HepG2 (cell line): ENCODE measurements around the gene RPAP3. TPM values are rescaled to one million over a fixed set of nuclear protein-coding genes. Genes with fewer than 3 reads are reported as not detected.

Experiments used
- ATAC-seq: fragments of 200-7000 bp; cut with Tn5 transposase; 3 replicates; pipeline ENCODE4 v1.9.1; 2020; ENCODE audit warnings: mild to moderate bottlenecking, moderate library complexity
- BruUV-seq: library from RNA; stranded (reverse); fragments of 400-500 nt; replicated peaks from 2 replicates; lab custom pipeline; 2021; lab: Mats Ljungman, UMichigan
- CTCF ChIA-PET: fragments of 300-600 bp; formaldehyde crosslinking; extraction: SDS; loops from one replicate; lab custom pipeline; 2021; ENCODE audit warnings: low total read pairs, inconsistent platforms, low intra/inter-chr PET ratio; lab: Yijun Ruan, JAX
- POLR2A ChIA-PET: fragments of 350-600 bp; sonication (Branson Sonifier 250); formaldehyde crosslinking; loops from one replicate; lab custom pipeline; 2020; ENCODE audit warnings: antibody characterized with exemption, inconsistent platforms; lab: Yijun Ruan, JAX
- DNase-seq: peaks from one replicate; pipeline ENCODE4 v3.0.0-alpha.2; 2015; ENCODE audit warnings: low spot score
- FAIRE-seq: peaks from 3 replicates; lab custom pipeline; 2011; peaks lifted over from hg19 to GRCh38; lab: Jason Lieb, UNC
- H2AFZ ChIP-seq: one replicate; pipeline ENCODE4 v1.6.1; 2011; ENCODE audit warnings: low read length, inconsistent platforms
- H3K27ac ChIP-seq: fragments of 300-600 bp; 3 replicates; pipeline ENCODE4 v1.8.0; 2011; ENCODE audit warnings: mixed run types, mild to moderate bottlenecking, mixed read lengths, low read length, inconsistent platforms; ENCODE audit not compliant: insufficient read depth; ENCODE audit errors: extremely low read length
- H3K27me3 ChIP-seq, 2 experiments: fragments of 200-600 bp in 1 of 2; 2 replicates in 1 of 2; 3 replicates in 1 of 2; pipeline versions ENCODE4 v1.6.0 to v1.8.0; 2011; ENCODE audit warnings: low read length in 2 of 2, mild to moderate bottlenecking in 2 of 2, moderate library complexity in 2 of 2, inconsistent platforms in 1 of 2; ENCODE audit not compliant: insufficient read depth in 2 of 2, control insufficient read depth in 1 of 2
- H3K36me3 ChIP-seq, 2 experiments: fragments of 200-600 bp in 1 of 2; replicated peaks in 1 of 2; 2 replicates in 1 of 2; 3 replicates in 1 of 2; pipeline versions ENCODE4 v1.5.1 to v1.8.0; 2011; ENCODE audit warnings: low read length in 2 of 2, inconsistent platforms in 1 of 2; ENCODE audit not compliant: insufficient read depth in 2 of 2, control insufficient read depth in 1 of 2
- H3K4me1 ChIP-seq: 2 replicates; pipeline ENCODE4 v1.5.1; 2012; ENCODE audit warnings: low read length, inconsistent platforms; ENCODE audit not compliant: insufficient read depth
- H3K4me2 ChIP-seq: 2 replicates; pipeline ENCODE4 v1.6.0; 2011; ENCODE audit warnings: low read depth, low read length, inconsistent platforms
- H3K4me3 ChIP-seq, 3 experiments: fragments of 200-600 bp in 1 of 3; sonication (generic), shearing (Covaris generic) in 1 of 3; replicated peaks in 1 of 3; 2 replicates each; pipeline ENCODE4 v1.5.1; 2011 to 2016; ENCODE audit warnings: low read length in 3 of 3, inconsistent platforms in 2 of 3, low read depth in 2 of 3, mild to moderate bottlenecking in 2 of 3, control low read depth in 1 of 3, mixed read lengths in 1 of 3; ENCODE audit not compliant: insufficient read depth in 1 of 3
- H3K79me2 ChIP-seq: one replicate; pipeline ENCODE4 v1.6.1; 2011; ENCODE audit warnings: low read length, inconsistent platforms; ENCODE audit not compliant: insufficient read depth
- H3K9ac ChIP-seq: 2 replicates; pipeline ENCODE4 v1.6.0; 2011; ENCODE audit warnings: mild to moderate bottlenecking, low read depth, low read length, inconsistent platforms; ENCODE audit not compliant: insufficient read depth
- H3K9me3 ChIP-seq: 2 replicates; pipeline ENCODE4 v1.5.1; 2012; ENCODE audit warnings: mild to moderate bottlenecking, low read length
- H4K20me1 ChIP-seq: 2 replicates; pipeline ENCODE4 v1.6.0; 2011; ENCODE audit warnings: inconsistent platforms, mild to moderate bottlenecking, low read length, moderate library complexity; ENCODE audit not compliant: insufficient read depth
- E2F2 ChIP-seq: sonication (generic); formaldehyde crosslinking; IDR thresholded peaks from 2 replicates; pipeline ENCODE4 v1.4.0; 2020; ENCODE audit warnings: missing genetic modification reagents, borderline replicate concordance
- SNAPC4 ChIP-seq: sonication (generic); formaldehyde crosslinking; IDR thresholded peaks from 2 replicates; pipeline ENCODE4 v1.4.0; 2020; ENCODE audit warnings: mild to moderate bottlenecking, missing genetic modification reagents
- ZBTB1 ChIP-seq: sonication (generic); formaldehyde crosslinking; IDR thresholded peaks from 2 replicates; pipeline ENCODE4 v1.4.0; 2020; ENCODE audit warnings: missing genetic modification reagents, borderline replicate concordance
- ZNF841 ChIP-seq: sonication (generic); formaldehyde crosslinking; IDR thresholded peaks from 2 replicates; pipeline ENCODE4 v1.8.1; 2023; ENCODE audit warnings: missing genetic modification reagents, borderline replicate concordance
- ZSCAN29 ChIP-seq: sonication (generic); formaldehyde crosslinking; conservative IDR thresholded peaks from 2 replicates; pipeline ENCODE4 v1.4.0; 2020; ENCODE audit warnings: mild to moderate bottlenecking, missing genetic modification reagents
- WGBS: methylation state at CpG from one replicate; pipeline ENCODE4 v1.1.6; 2017; ENCODE audit warnings: low lambda C conversion rate; 5-methylcytosine and 5-hydroxymethylcytosine counted together
- in situ Hi-C: cut with HindIII; loops from 2 replicates; pipeline ENCODE4 v1.10.0; 2017; ENCODE audit warnings: low pct_unique_long_range_greater_than_20kb; ENCODE audit not compliant: extremely low pct_ligation_motif_present
- intact Hi-C: fragments of 100-400 bp; cut with micrococcal nuclease; formaldehyde crosslinking; loops from one replicate; pipeline ENCODE4 v1.10.0; 2022; ENCODE audit not compliant: unreplicated experiment
- polyA plus RNA-seq, 8 experiments: library from polyadenylated mRNA; depleted of rRNA in 3 of 8; stranded (reverse) in 7 of 8; unstranded in 1 of 8; fragments of >200 nt; fragmentation: Illumina TruSeq in 4 of 8; extraction: Trizol in 4 of 8; gene quantifications; 2 replicates each; pipeline versions ENCODE4 v1.2.1 to v1.2.3, GENCODE V29; 2011 to 2016; ENCODE audit warnings: low read depth in 4 of 8, missing spikeins in 1 of 8, mixed read lengths in 1 of 8; ENCODE audit not compliant: insufficient read depth in 1 of 8
- total RNA-seq, 5 experiments: library from RNA; depleted of rRNA; stranded (reverse); fragments of >200 nt; fragmentation: Illumina TruSeq; extraction: Trizol; gene quantifications; 2 replicates each; pipeline ENCODE4 v1.2.3, GENCODE V29; 2016; ENCODE audit warnings: low read depth in 1 of 5
- TF ChIP-seq, protein P1 (sequence below): sonication (generic); formaldehyde crosslinking; IDR thresholded peaks from 2 replicates; pipeline ENCODE4 v1.5.0; 2020; ENCODE audit warnings: mild to moderate bottlenecking, missing genetic modification reagents, borderline replicate concordance
- TF ChIP-seq, protein P2 (sequence below): IDR thresholded peaks from 2 replicates; pipeline ENCODE4 v1.6.1; 2012; ENCODE audit warnings: low read depth, low read length, improper control_type of control experiment
- TF ChIP-seq, protein P3 (sequence below): sonication (generic); formaldehyde crosslinking; IDR thresholded peaks from 2 replicates; pipeline ENCODE4 v1.5.1; 2020; ENCODE audit warnings: missing genetic modification reagents, mild to moderate bottlenecking, borderline replicate concordance
- TF ChIP-seq, protein P4 (sequence below): sonication (generic); formaldehyde crosslinking; conservative IDR thresholded peaks from 2 replicates; pipeline ENCODE4 v1.8.0; 2022; ENCODE audit warnings: missing genetic modification reagents

The RPAP3 gene
- total and polyA plus RNA-seq, 2 of the 13 experiments (the other 11 are each of a cell fraction or from before 2014, with no cell fraction given) = 8.8 to 32.8 TPM

GRCh38 chr12:47612953-47613352 is 92.9 kb downstream of the RPAP3 start:
- DNase-seq (no peak), FAIRE-seq (no peak), ATAC-seq (no peak)
- POLR2A ChIA-PET = no interaction called here
- CTCF ChIA-PET = no interaction called here
- no peaks in the 10 kb centered on the region for H4K20me1 ChIP-seq
- no peaks in the 10 kb centered on the region for H3K36me3 ChIP-seq
- WGBS = 0% methylated on average over 1 of the region's 1 CpG
- intact Hi-C loops = no loop called here
- H3K79me2 ChIP-seq = no peaks in the 10 kb centered on the region
- H3K27me3 ChIP-seq = no peaks in the 10 kb centered on the region
- in situ Hi-C loops = no loop called here
- H3K4me1 ChIP-seq = no peaks in the 10 kb centered on the region
- H3K9me3 ChIP-seq = peaks cover 26% of the 10 kb centered on the region
- no peak overlapping the region for H3K4me2 ChIP-seq
- no peak overlapping the region for H3K9ac ChIP-seq
- H3K4me3 ChIP-seq = no peak overlapping the region
- no TSS peak for BruUV-seq
- no peak overlapping the region for H3K27ac ChIP-seq
- H2AFZ ChIP-seq = no peak overlapping the region
- TF ChIP-seq E2F2 (CRISPR knock-in tag) = no peak
- TF ChIP-seq, protein P1, sequence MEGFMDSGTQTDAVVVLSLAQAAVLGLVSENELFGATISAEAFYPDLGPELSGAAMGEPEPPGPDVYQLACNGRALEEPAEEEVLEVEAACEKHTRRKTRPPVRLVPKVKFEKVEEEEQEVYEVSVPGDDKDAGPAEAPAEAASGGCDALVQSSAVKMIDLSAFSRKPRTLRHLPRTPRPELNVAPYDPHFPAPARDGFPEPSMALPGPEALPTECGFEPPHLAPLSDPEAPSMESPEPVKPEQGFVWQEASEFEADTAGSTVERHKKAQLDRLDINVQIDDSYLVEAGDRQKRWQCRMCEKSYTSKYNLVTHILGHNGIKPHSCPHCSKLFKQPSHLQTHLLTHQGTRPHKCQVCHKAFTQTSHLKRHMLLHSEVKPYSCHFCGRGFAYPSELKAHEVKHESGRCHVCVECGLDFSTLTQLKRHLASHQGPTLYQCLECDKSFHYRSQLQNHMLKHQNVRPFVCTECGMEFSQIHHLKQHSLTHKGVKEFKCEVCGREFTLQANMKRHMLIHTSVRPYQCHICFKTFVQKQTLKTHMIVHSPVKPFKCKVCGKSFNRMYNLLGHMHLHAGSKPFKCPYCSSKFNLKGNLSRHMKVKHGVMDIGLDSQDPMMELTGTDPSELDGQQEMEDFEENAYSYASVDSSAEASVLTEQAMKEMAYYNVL (CRISPR knock-in tag) = no peak
- TF ChIP-seq ZNF841 = no peak
- TF ChIP-seq, protein P2, sequence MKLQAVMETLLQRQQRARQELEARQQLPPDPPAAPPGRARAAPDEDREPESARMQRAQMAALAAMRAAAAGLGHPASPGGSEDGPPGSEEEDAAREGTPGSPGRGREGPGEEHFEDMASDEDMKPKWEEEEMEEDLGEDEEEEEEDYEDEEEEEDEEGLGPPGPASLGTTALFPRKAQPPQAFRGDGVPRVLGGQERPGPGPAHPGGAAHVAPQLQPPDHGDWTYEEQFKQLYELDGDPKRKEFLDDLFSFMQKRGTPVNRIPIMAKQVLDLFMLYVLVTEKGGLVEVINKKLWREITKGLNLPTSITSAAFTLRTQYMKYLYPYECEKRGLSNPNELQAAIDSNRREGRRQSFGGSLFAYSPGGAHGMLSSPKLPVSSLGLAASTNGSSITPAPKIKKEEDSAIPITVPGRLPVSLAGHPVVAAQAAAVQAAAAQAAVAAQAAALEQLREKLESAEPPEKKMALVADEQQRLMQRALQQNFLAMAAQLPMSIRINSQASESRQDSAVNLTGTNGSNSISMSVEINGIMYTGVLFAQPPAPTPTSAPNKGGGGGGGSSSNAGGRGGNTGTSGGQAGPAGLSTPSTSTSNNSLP = no peak
- no peak for TF ChIP-seq ZBTB1 (CRISPR knock-in tag)
- TF ChIP-seq ZSCAN29 (CRISPR knock-in tag) = no peak
- no peak for TF ChIP-seq SNAPC4 (CRISPR knock-in tag)
- TF ChIP-seq, protein P3, sequence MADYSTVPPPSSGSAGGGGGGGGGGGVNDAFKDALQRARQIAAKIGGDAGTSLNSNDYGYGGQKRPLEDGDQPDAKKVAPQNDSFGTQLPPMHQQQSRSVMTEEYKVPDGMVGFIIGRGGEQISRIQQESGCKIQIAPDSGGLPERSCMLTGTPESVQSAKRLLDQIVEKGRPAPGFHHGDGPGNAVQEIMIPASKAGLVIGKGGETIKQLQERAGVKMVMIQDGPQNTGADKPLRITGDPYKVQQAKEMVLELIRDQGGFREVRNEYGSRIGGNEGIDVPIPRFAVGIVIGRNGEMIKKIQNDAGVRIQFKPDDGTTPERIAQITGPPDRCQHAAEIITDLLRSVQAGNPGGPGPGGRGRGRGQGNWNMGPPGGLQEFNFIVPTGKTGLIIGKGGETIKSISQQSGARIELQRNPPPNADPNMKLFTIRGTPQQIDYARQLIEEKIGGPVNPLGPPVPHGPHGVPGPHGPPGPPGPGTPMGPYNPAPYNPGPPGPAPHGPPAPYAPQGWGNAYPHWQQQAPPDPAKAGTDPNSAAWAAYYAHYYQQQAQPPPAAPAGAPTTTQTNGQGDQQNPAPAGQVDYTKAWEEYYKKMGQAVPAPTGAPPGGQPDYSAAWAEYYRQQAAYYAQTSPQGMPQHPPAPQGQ (CRISPR knock-in tag) = no peak
- TF ChIP-seq, protein P4, sequence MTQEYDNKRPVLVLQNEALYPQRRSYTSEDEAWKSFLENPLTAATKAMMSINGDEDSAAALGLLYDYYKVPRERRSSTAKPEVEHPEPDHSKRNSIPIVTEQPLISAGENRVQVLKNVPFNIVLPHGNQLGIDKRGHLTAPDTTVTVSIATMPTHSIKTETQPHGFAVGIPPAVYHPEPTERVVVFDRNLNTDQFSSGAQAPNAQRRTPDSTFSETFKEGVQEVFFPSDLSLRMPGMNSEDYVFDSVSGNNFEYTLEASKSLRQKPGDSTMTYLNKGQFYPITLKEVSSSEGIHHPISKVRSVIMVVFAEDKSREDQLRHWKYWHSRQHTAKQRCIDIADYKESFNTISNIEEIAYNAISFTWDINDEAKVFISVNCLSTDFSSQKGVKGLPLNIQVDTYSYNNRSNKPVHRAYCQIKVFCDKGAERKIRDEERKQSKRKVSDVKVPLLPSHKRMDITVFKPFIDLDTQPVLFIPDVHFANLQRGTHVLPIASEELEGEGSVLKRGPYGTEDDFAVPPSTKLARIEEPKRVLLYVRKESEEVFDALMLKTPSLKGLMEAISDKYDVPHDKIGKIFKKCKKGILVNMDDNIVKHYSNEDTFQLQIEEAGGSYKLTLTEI = no peak
